Activated naive CD4-positive, alpha-beta T cell treated with anti-CD3 and anti-CD28 coated beads, Interleukin-2, amount 50 U/mL, for 24 hours (primary cell): ENCODE results near the gene ATP8B3.

Experiments
- H3K27ac Mint-ChIP-seq: one replicate; pipeline ENCODE4 v1.8.0; 2021; ENCODE audit warnings: mild to moderate bottlenecking, mixed read lengths
- H3K27me3 Mint-ChIP-seq: one replicate; pipeline ENCODE4 v1.8.0; 2021; ENCODE audit warnings: mixed read lengths
- H3K36me3 Mint-ChIP-seq: one replicate; pipeline ENCODE4 v1.8.0; 2021; ENCODE audit warnings: mixed read lengths
- H3K4me1 Mint-ChIP-seq: one replicate; pipeline ENCODE4 v1.8.0; 2021; ENCODE audit warnings: mixed read lengths
- H3K4me3 Mint-ChIP-seq: one replicate; pipeline ENCODE4 v1.8.0; 2021; ENCODE audit warnings: mild to moderate bottlenecking, mixed read lengths
- H3K9me3 Mint-ChIP-seq: one replicate; pipeline ENCODE4 v1.8.0; 2021; ENCODE audit warnings: mixed read lengths

ATP8B3 gene

GRCh38 chr19:1756264-1756663 lies 55.8 kb downstream of the ATP8B3 start:
- no peaks in the 10 kb centered on the region for H3K9me3 Mint-ChIP-seq
- H3K27me3 Mint-ChIP-seq, result peaks cover 35% of the 10 kb centered on the region
- no peak overlapping the region for H3K4me3 Mint-ChIP-seq
- H3K36me3 Mint-ChIP-seq, result no peaks in the 10 kb centered on the region
- peaks cover 9% of the 10 kb centered on the region for H3K4me1 Mint-ChIP-seq
- no peak overlapping the region for H3K27ac Mint-ChIP-seq

DNA sequence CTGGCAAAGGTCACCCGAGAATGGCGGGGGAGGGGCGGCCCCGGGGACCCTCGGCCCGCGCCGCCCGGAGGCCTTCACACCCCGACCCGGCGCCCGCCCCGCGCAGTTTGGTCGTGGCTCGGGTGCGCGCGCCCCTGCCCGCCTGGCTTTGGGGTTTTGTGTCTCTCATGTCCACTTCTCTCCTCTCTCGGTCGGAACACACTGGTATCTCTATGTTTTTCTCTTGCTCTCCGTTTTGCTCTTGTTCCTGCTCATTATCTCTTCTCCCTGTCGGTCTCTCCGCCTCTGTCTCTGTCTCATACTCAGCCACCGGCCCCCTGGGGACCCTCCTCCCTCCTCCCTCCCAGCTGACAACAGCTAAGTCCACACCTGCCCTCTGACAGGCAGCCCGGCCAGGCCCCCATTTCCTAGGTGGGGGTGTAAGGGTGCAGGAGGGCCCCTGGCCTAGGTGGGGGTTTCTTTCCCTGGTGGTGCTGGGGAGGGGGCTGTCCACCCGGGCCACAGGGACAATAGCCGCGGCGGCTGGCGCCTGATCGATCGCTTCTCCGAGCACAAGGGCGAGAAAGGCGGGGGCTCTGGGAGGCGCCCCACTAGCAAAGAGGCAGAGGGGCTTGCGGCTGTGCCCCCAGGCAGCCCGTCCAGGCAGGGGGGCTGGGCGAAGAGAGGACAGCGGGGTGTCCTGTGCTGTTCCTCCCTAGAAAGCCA lies 56.5 kb downstream of the ATP8B3 start:
- H3K9me3 Mint-ChIP-seq, result no peaks in the 10 kb centered on the region
- peaks cover 9% of the 10 kb centered on the region for H3K4me1 Mint-ChIP-seq
- H3K4me3 Mint-ChIP-seq, result no peak overlapping the region
- H3K36me3 Mint-ChIP-seq, result no peaks in the 10 kb centered on the region
- H3K27me3 Mint-ChIP-seq, result peaks cover 34% of the 10 kb centered on the region
- peak overlapping the region; percentile 81 for H3K27ac Mint-ChIP-seq

- Mint-ChIP-seq H3K9me3 (no peaks in the 10 kb centered on the region), H3K4me1 (peaks cover 12% of the 10 kb centered on the region), H3K27me3 (peaks cover 36% of the 10 kb centered on the region), H3K4me3 (no peak overlapping the region), H3K36me3 (no peaks in the 10 kb centered on the region), H3K27ac (no peak overlapping the region)
Observed at GRCh38 chr19:1754636-1755466, 57.2 kb downstream of the ATP8B3 start.

GRCh38 chr19:1754018-1754635 lies 57.9 kb downstream of the ATP8B3 start:
- H3K9me3 Mint-ChIP-seq, result no peaks in the 10 kb centered on the region
- peaks cover 12% of the 10 kb centered on the region for H3K4me1 Mint-ChIP-seq
- H3K27ac Mint-ChIP-seq, result no peak overlapping the region
- no peak overlapping the region for H3K4me3 Mint-ChIP-seq
- no peaks in the 10 kb centered on the region for H3K36me3 Mint-ChIP-seq
- H3K27me3 Mint-ChIP-seq, result peaks cover 36% of the 10 kb centered on the region

GRCh38 chr19:1752757-1753728 lies 59.0 kb downstream of the ATP8B3 start, which contains the start of gene ONECUT3:
ONECUT3 (plus strand) TSS chr19:1753506; CDS start chr19:1753663, 157 bp downstream.
- Mint-ChIP-seq H3K27me3 (peaks cover 31% of the 10 kb centered on the region), H3K4me3 (no peak within 1 kb of the TSS), H3K27ac (no peak within 1 kb of the TSS), H3K4me1 (peaks cover 12% of the 10 kb centered on the region), H3K36me3 (no peaks in the 10 kb centered on the region), H3K9me3 (no peaks in the 10 kb centered on the region)

GRCh38 chr19:1752009-1752756 lies 59.9 kb downstream of the ATP8B3 start:
- Mint-ChIP-seq H3K27me3 (peaks cover 35% of the 10 kb centered on the region), H3K36me3 (no peaks in the 10 kb centered on the region), H3K9me3 (no peaks in the 10 kb centered on the region), H3K27ac (no peak overlapping the region), H3K4me3 (no peak overlapping the region), H3K4me1 (peaks cover 17% of the 10 kb centered on the region)

GRCh38 chr19:1751367-1752008 lies 60.6 kb downstream of the ATP8B3 start:
- H3K4me1 Mint-ChIP-seq, result peaks cover 13% of the 10 kb centered on the region
- no peaks in the 10 kb centered on the region for H3K9me3 Mint-ChIP-seq
- no peaks in the 10 kb centered on the region for H3K36me3 Mint-ChIP-seq
- peaks cover 34% of the 10 kb centered on the region for H3K27me3 Mint-ChIP-seq
- no peak overlapping the region for H3K27ac Mint-ChIP-seq
- no peak overlapping the region for H3K4me3 Mint-ChIP-seq

DNA sequence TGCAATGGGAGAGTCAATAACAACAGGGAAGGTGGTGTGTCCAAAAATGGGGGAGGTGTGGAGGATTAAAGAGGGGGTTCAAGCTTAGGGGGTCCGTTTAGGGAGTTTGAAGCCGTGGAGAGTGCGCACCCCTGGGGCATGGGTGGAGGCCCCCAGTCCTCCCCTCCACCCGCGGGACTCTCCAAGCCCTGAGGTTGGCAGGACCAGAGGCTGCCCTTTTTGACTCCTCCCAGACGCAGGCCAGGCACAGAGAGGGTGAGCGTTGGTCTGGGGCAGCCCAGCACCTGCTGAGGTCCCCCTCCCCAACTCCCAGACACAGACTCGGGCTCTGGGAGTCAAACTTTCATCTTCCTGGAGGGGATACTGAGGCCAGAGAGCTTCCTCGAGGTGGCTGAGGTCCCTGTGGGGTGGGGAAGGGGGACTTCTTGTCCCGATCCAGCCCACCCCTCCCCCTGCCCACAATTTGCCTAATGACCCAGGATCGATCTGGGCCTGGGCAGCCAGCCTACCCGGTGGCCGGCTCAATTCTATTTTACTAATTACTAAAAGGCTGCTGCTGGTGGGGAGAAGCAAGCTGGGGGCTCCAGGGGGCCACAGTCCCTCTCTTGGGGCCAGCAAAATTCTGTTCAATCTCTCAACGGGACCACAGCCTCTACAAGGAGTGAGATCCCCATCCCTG lies 61.6 kb downstream of the ATP8B3 start:
- peaks cover 11% of the 10 kb centered on the region for H3K4me1 Mint-ChIP-seq
- H3K27ac Mint-ChIP-seq, result no peak overlapping the region
- no peaks in the 10 kb centered on the region for H3K36me3 Mint-ChIP-seq
- no peaks in the 10 kb centered on the region for H3K9me3 Mint-ChIP-seq
- peaks cover 31% of the 10 kb centered on the region for H3K27me3 Mint-ChIP-seq
- peak overlapping the region; percentile 54 for H3K4me3 Mint-ChIP-seq

GRCh38 chr19:1749373-1750342 lies 62.4 kb downstream of the ATP8B3 start:
- Mint-ChIP-seq H3K36me3 (no peaks in the 10 kb centered on the region), H3K9me3 (no peaks in the 10 kb centered on the region), H3K4me1 (peaks cover 9% of the 10 kb centered on the region), H3K27ac (no peak overlapping the region), H3K27me3 (peaks cover 31% of the 10 kb centered on the region), H3K4me3 (peak overlapping the region; percentile 54)

- Mint-ChIP-seq H3K4me3 (no peak overlapping the region), H3K27me3 (peaks cover 30% of the 10 kb centered on the region)
Observed at GRCh38 chr19:1748873-1749341, 63.2 kb downstream of the ATP8B3 start.

DNA sequence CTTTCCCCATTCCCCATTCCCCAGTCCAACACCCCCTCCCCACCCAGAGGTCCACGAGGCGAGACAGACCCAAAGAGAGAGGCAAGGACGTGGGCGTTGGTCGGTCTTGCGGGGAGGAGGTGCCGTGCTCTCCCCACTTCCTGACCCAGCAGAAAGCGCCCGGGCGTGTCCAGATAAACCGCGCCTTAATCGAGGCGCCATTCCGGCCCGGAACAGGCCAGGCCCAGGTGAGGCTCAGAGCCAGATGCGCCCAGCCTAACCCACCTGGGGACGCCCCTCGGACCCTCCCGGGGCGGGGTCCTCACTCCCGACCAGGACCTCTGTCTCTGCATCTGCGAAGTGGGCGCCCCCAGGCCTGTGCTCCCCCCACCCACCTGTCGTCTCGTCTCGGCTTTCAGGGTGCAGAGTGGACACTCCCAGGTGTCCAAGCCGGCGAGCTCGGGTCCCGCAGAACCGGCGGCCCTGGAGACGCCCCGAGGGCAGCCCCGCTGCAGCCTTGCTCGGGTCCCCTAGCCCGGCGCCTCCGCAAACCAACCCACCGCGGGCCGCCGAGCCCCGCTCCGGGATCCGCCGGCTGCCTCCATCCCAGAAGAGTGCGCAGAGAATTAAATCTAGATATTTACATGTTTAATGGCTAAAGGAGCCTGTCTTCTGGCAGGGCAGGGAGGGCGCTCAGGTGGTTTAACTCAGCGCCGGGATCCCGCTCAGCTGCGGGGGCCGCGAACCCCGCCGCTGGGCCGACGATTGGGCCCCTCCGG lies 63.8 kb downstream of the ATP8B3 start:
- H3K9me3 Mint-ChIP-seq, result no peaks in the 10 kb centered on the region
- H3K4me1 Mint-ChIP-seq, result peaks cover 9% of the 10 kb centered on the region
- no peak overlapping the region for H3K27ac Mint-ChIP-seq
- H3K4me3 Mint-ChIP-seq, result peak overlapping the region; percentile 26
- H3K36me3 Mint-ChIP-seq, result no peaks in the 10 kb centered on the region
- H3K27me3 Mint-ChIP-seq, result peaks cover 30% of the 10 kb centered on the region

More at GRCh38 chr19:1748873-1749341, 63.2 kb downstream of the ATP8B3 start:
- no peaks in the 10 kb centered on the region for H3K36me3 Mint-ChIP-seq
- H3K27ac Mint-ChIP-seq, result no peak overlapping the region
- H3K9me3 Mint-ChIP-seq, result no peaks in the 10 kb centered on the region
- H3K4me1 Mint-ChIP-seq, result peaks cover 9% of the 10 kb centered on the region
